ENCODE data around the gene EMC8.

Gene EMC8

GRCh38 chr16:85833219-85833920 is 34.0 kb upstream of the EMC8 start:
- H3K27me3 ChIP-seq (ENCODE audit: insufficient read depth, low read length), result no peaks in the 10 kb centered on the region; the same call in 1 of the 2 replicates
- no peak overlapping the region for H3K9ac ChIP-seq (ENCODE audit: low read depth, low read length)
- no peak overlapping the region for H3K4me3 ChIP-seq (ENCODE audit: low read length)

DNA sequence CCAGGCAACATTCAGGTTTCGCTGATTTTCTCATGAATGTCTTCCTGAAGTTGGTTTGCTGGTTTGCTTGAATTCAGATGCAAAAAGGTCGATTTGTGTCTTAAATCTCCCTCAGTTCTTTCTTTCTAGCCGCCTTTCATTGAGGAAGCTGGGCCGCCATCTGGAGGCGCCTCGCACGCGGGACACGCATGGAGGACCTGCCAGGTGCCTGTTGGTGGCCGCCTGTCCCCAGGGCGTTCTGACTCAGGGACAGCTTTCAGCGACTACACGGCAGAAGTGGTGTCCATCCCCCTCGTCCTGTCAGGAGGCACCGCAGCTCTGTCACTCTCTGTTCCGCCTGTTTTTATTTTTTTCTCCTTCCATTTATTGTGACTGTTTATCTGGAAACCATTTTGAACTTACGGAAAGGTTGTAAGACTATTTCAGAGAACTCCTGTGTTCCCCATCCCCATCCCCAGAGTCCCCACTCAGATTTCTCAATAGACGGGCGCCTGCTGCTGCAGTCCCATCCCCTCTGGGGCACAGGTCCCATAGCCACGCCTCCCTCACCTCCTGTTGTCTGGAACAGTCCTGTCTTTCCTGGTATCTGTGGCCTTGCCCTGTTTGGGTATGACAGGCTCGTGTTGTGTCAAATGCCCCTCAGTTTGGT is 33.4 kb upstream of the EMC8 start:
- Histone ChIP-seq H3K27ac (ENCODE audit: low read length) (no peak overlapping the region), H3K4me3 (ENCODE audit: low read length) (no peak overlapping the region), H3K9me3 (ENCODE audit: insufficient read depth, low read depth, low read length) (no peaks in the 10 kb centered on the region), H3K36me3 (ENCODE audit: insufficient read depth, low read depth, low read length) (no peaks in the 10 kb centered on the region), H3K27me3 (ENCODE audit: insufficient read depth, low read length) (no peaks in the 10 kb centered on the region; the same call in 1 of the 2 replicates), H3K9ac (ENCODE audit: low read depth, low read length) (no peak overlapping the region), H3K4me1 (ENCODE audit: insufficient read depth, low read length) (no peaks in the 10 kb centered on the region)

More at GRCh38 chr16:85833219-85833920, 34.0 kb upstream of the EMC8 start:
- no peaks in the 10 kb centered on the region for H3K36me3 ChIP-seq (ENCODE audit: insufficient read depth, low read depth, low read length)
- no peaks in the 10 kb centered on the region for H3K9me3 ChIP-seq (ENCODE audit: insufficient read depth, low read depth, low read length)
- H3K4me1 ChIP-seq (ENCODE audit: insufficient read depth, low read length), result no peaks in the 10 kb centered on the region
- no peak overlapping the region for H3K27ac ChIP-seq (ENCODE audit: low read length)

DNA sequence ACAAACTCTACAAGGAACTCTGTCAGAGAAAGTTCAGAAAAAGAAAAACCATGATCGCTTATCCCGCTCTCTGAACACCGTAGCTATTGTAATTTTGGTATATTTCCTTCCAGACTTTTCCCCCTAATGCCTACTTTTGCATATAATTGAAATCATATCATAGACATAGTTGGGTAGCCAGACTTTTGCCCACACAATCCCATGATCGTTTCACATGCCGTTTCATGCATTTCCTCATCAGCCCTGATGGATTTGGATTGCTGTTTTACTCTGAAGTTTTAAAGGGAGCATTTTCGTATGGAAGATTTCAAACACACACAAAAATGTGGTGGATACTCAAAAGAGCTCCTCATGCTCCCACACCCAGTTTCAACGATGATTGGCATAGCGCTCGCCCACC is 31.5 kb upstream of the EMC8 start:
- H3K36me3 ChIP-seq (ENCODE audit: insufficient read depth, low read depth, low read length), result no peaks in the 10 kb centered on the region
- H3K27ac ChIP-seq (ENCODE audit: low read length), result no peak overlapping the region
- no peaks in the 10 kb centered on the region for H3K4me1 ChIP-seq (ENCODE audit: insufficient read depth, low read length)
- no peaks in the 10 kb centered on the region for H3K27me3 ChIP-seq (ENCODE audit: insufficient read depth, low read length)
- no peak overlapping the region for H3K9ac ChIP-seq (ENCODE audit: low read depth, low read length)
- H3K4me3 ChIP-seq (ENCODE audit: low read length), result no peak overlapping the region
- H3K9me3 ChIP-seq (ENCODE audit: insufficient read depth, low read depth, low read length), result no peaks in the 10 kb centered on the region

- Histone ChIP-seq H3K4me1 (ENCODE audit: insufficient read depth, low read length) (no peaks in the 10 kb centered on the region), H3K9me3 (ENCODE audit: insufficient read depth, low read depth, low read length) (no peaks in the 10 kb centered on the region), H3K27me3 (ENCODE audit: insufficient read depth, low read length) (no peaks in the 10 kb centered on the region), H3K36me3 (ENCODE audit: insufficient read depth, low read depth, low read length) (no peaks in the 10 kb centered on the region), H3K9ac (ENCODE audit: low read depth, low read length) (no peak overlapping the region), H3K4me3 (ENCODE audit: low read length) (no peak overlapping the region), H3K27ac (ENCODE audit: low read length) (no peak overlapping the region)
These were observed 30.6 kb upstream of the EMC8 start for GRCh38 chr16:85829751-85830445.

DNA sequence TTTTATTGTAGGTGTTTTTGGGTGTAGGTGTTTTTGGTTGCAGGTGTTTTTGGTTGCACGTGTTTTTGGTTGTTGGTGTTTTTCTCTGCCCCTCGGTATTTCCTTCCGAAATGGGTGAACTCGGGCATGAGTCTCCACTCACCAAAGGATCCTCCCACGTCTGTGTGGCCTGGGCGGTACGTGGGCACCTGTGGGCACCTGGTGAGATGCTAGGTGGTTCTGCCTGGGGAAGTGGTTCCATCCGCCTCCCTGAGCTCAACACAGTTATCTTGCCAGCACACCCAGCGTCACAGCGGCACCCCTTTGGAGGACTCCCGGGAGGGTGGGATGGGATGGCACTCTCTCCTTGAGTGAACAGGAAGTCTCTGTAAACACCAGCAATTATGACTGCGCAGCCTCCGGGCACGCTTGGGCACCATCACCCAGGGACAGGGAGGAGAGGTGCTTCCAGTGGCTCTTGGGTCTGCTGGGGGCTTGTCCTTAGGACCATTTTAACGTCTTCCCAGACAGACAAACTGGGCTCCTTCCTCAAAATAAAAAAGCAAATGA is 29.9 kb upstream of the EMC8 start:
- no peak overlapping the region for H3K9ac ChIP-seq (ENCODE audit: low read depth, low read length)
- H3K4me1 ChIP-seq (ENCODE audit: insufficient read depth, low read length), result no peaks in the 10 kb centered on the region
- H3K4me3 ChIP-seq (ENCODE audit: low read length), result no peak overlapping the region
- no peak overlapping the region for H3K27ac ChIP-seq (ENCODE audit: low read length)
- H3K27me3 ChIP-seq (ENCODE audit: insufficient read depth, low read length), result no peaks in the 10 kb centered on the region
- no peaks in the 10 kb centered on the region for H3K9me3 ChIP-seq (ENCODE audit: insufficient read depth, low read depth, low read length)
- H3K36me3 ChIP-seq (ENCODE audit: insufficient read depth, low read depth, low read length), result no peaks in the 10 kb centered on the region

- H3K36me3 ChIP-seq (ENCODE audit: insufficient read depth, low read depth, low read length), result no peaks in the 10 kb centered on the region
- H3K9ac ChIP-seq (ENCODE audit: low read depth, low read length), result no peak overlapping the region
- no peaks in the 10 kb centered on the region for H3K27me3 ChIP-seq (ENCODE audit: insufficient read depth, low read length)
- no peak overlapping the region for H3K4me3 ChIP-seq (ENCODE audit: low read length)
- no peaks in the 10 kb centered on the region for H3K9me3 ChIP-seq (ENCODE audit: insufficient read depth, low read depth, low read length)
- no peak overlapping the region for H3K27ac ChIP-seq (ENCODE audit: low read length)
- no peaks in the 10 kb centered on the region for H3K4me1 ChIP-seq (ENCODE audit: insufficient read depth, low read length)
These were observed 28.8 kb upstream of the EMC8 start for GRCh38 chr16:85828166-85828565.

DNA sequence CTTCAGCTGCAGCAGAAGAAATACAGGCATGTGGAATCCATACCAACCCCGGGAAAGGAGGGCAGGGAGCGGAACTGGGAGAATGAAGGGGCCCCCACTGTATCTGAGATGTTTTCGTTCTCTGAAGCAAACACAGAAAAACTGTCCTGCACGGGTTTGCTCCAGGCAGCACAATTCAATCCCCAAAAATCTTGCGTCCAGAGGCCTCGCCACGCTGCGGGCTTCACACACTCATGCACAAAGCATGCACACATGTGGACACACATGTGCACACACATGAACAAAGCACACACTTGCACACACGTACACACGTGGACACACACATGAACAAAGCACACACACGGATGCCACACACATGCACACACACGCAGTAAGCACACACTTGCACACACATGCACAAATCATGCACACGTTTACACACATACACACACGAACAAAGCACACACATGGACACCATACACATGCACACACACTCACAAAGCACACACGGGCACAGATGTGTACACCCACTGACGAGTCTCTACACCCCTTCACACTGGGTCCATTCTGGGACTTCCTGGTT is 27.4 kb upstream of the EMC8 start:
- Histone ChIP-seq H3K27me3 (ENCODE audit: insufficient read depth, low read length) (no peaks in the 10 kb centered on the region), H3K36me3 (ENCODE audit: insufficient read depth, low read depth, low read length) (no peaks in the 10 kb centered on the region), H3K4me1 (ENCODE audit: insufficient read depth, low read length) (no peaks in the 10 kb centered on the region), H3K9me3 (ENCODE audit: insufficient read depth, low read depth, low read length) (no peaks in the 10 kb centered on the region), H3K4me3 (ENCODE audit: low read length) (no peak overlapping the region), H3K27ac (ENCODE audit: low read length) (no peak overlapping the region), H3K9ac (ENCODE audit: low read depth, low read length) (no peak overlapping the region)

- H3K9ac ChIP-seq (ENCODE audit: low read depth, low read length), result no peak overlapping the region
These were observed 26.0 kb upstream of the EMC8 start for GRCh38 chr16:85825326-85825725.

GRCh38 chr16:85824161-85825135 is 25.1 kb upstream of the EMC8 start:
- Histone ChIP-seq H3K27me3 (ENCODE audit: insufficient read depth, low read length) (peaks cover 18% of the 10 kb centered on the region), H3K9ac (ENCODE audit: low read depth, low read length) (no peak overlapping the region), H3K36me3 (ENCODE audit: insufficient read depth, low read depth, low read length) (no peaks in the 10 kb centered on the region), H3K4me1 (ENCODE audit: insufficient read depth, low read length) (no peaks in the 10 kb centered on the region), H3K4me3 (ENCODE audit: low read length) (no peak overlapping the region), H3K9me3 (ENCODE audit: insufficient read depth, low read depth, low read length) (no peaks in the 10 kb centered on the region), H3K27ac (ENCODE audit: low read length) (no peak overlapping the region)

More at GRCh38 chr16:85825326-85825725, 26.0 kb upstream of the EMC8 start:
- no peak overlapping the region for H3K27ac ChIP-seq (ENCODE audit: low read length)
- no peaks in the 10 kb centered on the region for H3K9me3 ChIP-seq (ENCODE audit: insufficient read depth, low read depth, low read length)
- no peaks in the 10 kb centered on the region for H3K4me1 ChIP-seq (ENCODE audit: insufficient read depth, low read length)
- H3K27me3 ChIP-seq (ENCODE audit: insufficient read depth, low read length), result peaks cover 10% of the 10 kb centered on the region
- no peak overlapping the region for H3K4me3 ChIP-seq (ENCODE audit: low read length)
- no peaks in the 10 kb centered on the region for H3K36me3 ChIP-seq (ENCODE audit: insufficient read depth, low read depth, low read length)

GRCh38 chr16:85823328-85823920 is 24.1 kb upstream of the EMC8 start:
- H3K27me3 ChIP-seq (ENCODE audit: insufficient read depth, low read length), result peaks cover 21% of the 10 kb centered on the region
- H3K4me1 ChIP-seq (ENCODE audit: insufficient read depth, low read length), result no peaks in the 10 kb centered on the region

More at GRCh38 chr16:85823328-85823920, 24.1 kb upstream of the EMC8 start:
- no peak overlapping the region for H3K9ac ChIP-seq (ENCODE audit: low read depth, low read length)
- no peak overlapping the region for H3K4me3 ChIP-seq (ENCODE audit: low read length)
- H3K27ac ChIP-seq (ENCODE audit: low read length), result no peak overlapping the region
- no peaks in the 10 kb centered on the region for H3K36me3 ChIP-seq (ENCODE audit: insufficient read depth, low read depth, low read length)
- H3K9me3 ChIP-seq (ENCODE audit: insufficient read depth, low read depth, low read length), result no peaks in the 10 kb centered on the region

Measured in iPS-20b (cell line).